IMR-90 (cell line): Measurements from ENCODE around the gene FREM3. TPM values are rescaled to one million over a fixed set of nuclear protein-coding genes. Genes with fewer than 3 reads are reported as not detected.
"Not testable (repeated sequence)": the region's sequence is repeated elsewhere in the genome, so short reads cannot be mapped to it uniquely, and the experiment has no call there.

Source experiments
- ATAC-seq: fragments of 200-7000 bp; cut with Tn5 transposase; 2 replicates; pipeline ENCODE4 v1.9.1; 2020; ENCODE audit warnings: low read depth, mild to moderate bottlenecking, moderate library complexity
- BruUV-seq: library from RNA; stranded (reverse); fragments of 400-500 nt; replicated peaks from 2 replicates; lab custom pipeline; 2021; lab: Mats Ljungman, UMichigan
- CTCF ChIA-PET: fragments of 300-600 bp; formaldehyde crosslinking; extraction: SDS; loops from one replicate; lab custom pipeline; 2021; ENCODE audit warnings: antibody characterized with exemption; lab: Yijun Ruan, JAX
- POLR2A ChIA-PET: fragments of 300-600 bp; sonication (Branson Sonifier 250); formaldehyde crosslinking; loops from one replicate; lab custom pipeline; 2022; ENCODE audit warnings: antibody characterized with exemption; ENCODE audit not compliant: unreplicated experiment; lab: Charles Lee
- DNase-seq: peaks from one replicate; pipeline ENCODE4 v3.0.0; 2013
- H2AFZ ChIP-seq: replicated peaks from 2 replicates; pipeline ENCODE3; 2013; ENCODE audit warnings: low read length, mild to moderate bottlenecking; ENCODE audit not compliant: poor library complexity
- H2AK5ac ChIP-seq: 2 replicates; pipeline ENCODE4 v1.6.1; 2013; ENCODE audit warnings: low read depth, low read length, inconsistent platforms
- H2AK9ac ChIP-seq: replicated peaks from 2 replicates; pipeline ENCODE3; 2013; ENCODE audit warnings: mild to moderate bottlenecking, low read depth, low read length, moderate library complexity; ENCODE audit not compliant: poor library complexity
- H2BK120ac ChIP-seq: 2 replicates; pipeline ENCODE4 v1.6.1; 2013; ENCODE audit warnings: low read depth, low read length, inconsistent platforms
- H2BK15ac ChIP-seq: 3 replicates; pipeline ENCODE4 v1.6.1; 2013; ENCODE audit warnings: low read depth, low read length, inconsistent platforms
- H2BK20ac ChIP-seq: 2 replicates; pipeline ENCODE4 v1.6.1; 2013; ENCODE audit warnings: low read depth, mild to moderate bottlenecking, inconsistent platforms, low read length, moderate library complexity
- H2BK5ac ChIP-seq: 2 replicates; pipeline ENCODE4 v1.6.1; 2013; ENCODE audit warnings: mild to moderate bottlenecking, low read depth, low read length, inconsistent platforms; ENCODE audit not compliant: poor library complexity, severe bottlenecking
- H3K14ac ChIP-seq: replicated peaks from 2 replicates; pipeline ENCODE4 v1.6.1; 2013; ENCODE audit warnings: low read depth, low read length, inconsistent platforms
- H3K18ac ChIP-seq: 2 replicates; pipeline ENCODE4 v1.6.1; 2013; ENCODE audit warnings: low read depth, low read length, control low read depth
- H3K23ac ChIP-seq: 2 replicates; pipeline ENCODE4 v1.6.1; 2013; ENCODE audit warnings: low read depth, low read length, inconsistent platforms
- H3K27ac ChIP-seq: 2 replicates; pipeline ENCODE4 v1.5.1; 2013; ENCODE audit warnings: mild to moderate bottlenecking, control low read depth, low read length; ENCODE audit not compliant: insufficient read depth
- H3K27me3 ChIP-seq: 2 replicates; pipeline ENCODE4 v1.6.1; 2013; ENCODE audit warnings: low read length; ENCODE audit not compliant: control insufficient read depth, insufficient read depth
- H3K36me3 ChIP-seq: 2 replicates; pipeline ENCODE4 v1.6.1; 2013; ENCODE audit warnings: low read length, mixed read lengths; ENCODE audit not compliant: control insufficient read depth, insufficient read depth
- H3K4ac ChIP-seq: 2 replicates; pipeline ENCODE4 v1.6.1; 2013; ENCODE audit warnings: low read depth, low read length, inconsistent platforms
- H3K4me1 ChIP-seq: 2 replicates; pipeline ENCODE4 v1.6.1; 2013; ENCODE audit warnings: low read length, mixed read lengths; ENCODE audit not compliant: control insufficient read depth, insufficient read depth
- H3K4me2 ChIP-seq: 2 replicates; pipeline ENCODE4 v1.6.1; 2013; ENCODE audit warnings: low read depth, mild to moderate bottlenecking, control low read depth, low read length, moderate library complexity
- H3K4me3 ChIP-seq: 2 replicates; pipeline ENCODE4 v1.5.1; 2013; ENCODE audit warnings: low read depth, mild to moderate bottlenecking, control low read depth, low read length, moderate library complexity; ENCODE audit not compliant: insufficient read depth
- H3K56ac ChIP-seq: 2 replicates; pipeline ENCODE4 v1.6.1; 2013; ENCODE audit warnings: low read length, inconsistent platforms; ENCODE audit not compliant: insufficient read depth; ENCODE audit errors: extremely low read depth
- H3K79me1 ChIP-seq, 2 experiments: 2 replicates each; pipeline ENCODE4 v1.6.1; 2013; ENCODE audit warnings: low read length in 2 of 2, inconsistent platforms in 1 of 2, low read depth in 1 of 2
- H3K9ac ChIP-seq: 2 replicates; pipeline ENCODE4 v1.6.1; 2013; ENCODE audit warnings: low read depth, low read length, control low read depth
- H3K9me1 ChIP-seq: 2 replicates; pipeline ENCODE4 v1.6.1; 2013; ENCODE audit warnings: low read length, inconsistent platforms; ENCODE audit not compliant: insufficient read depth
- H3K9me3 ChIP-seq: 2 replicates; pipeline ENCODE4 v1.6.1; 2013; ENCODE audit warnings: low read length; ENCODE audit not compliant: control insufficient read depth, insufficient read depth
- H4K20me1 ChIP-seq: 2 replicates; pipeline ENCODE4 v1.6.1; 2013; ENCODE audit warnings: low read length, inconsistent platforms; ENCODE audit not compliant: insufficient read depth
- H4K5ac ChIP-seq: 2 replicates; pipeline ENCODE4 v1.6.1; 2013; ENCODE audit warnings: mild to moderate bottlenecking, low read depth, low read length, control low read depth
- H4K8ac ChIP-seq, 2 experiments: 2 replicates each; pipeline ENCODE4 v1.6.1; 2013; ENCODE audit warnings: low read depth in 2 of 2, low read length in 2 of 2, control low read depth in 1 of 2, inconsistent platforms in 1 of 2
- H4K91ac ChIP-seq: 2 replicates; pipeline ENCODE4 v1.6.1; 2013; ENCODE audit warnings: low read depth, low read length, inconsistent platforms; ENCODE audit not compliant: insufficient read depth
- WGBS, 2 experiments: methylation state at CpG; one replicate each; pipeline versions ENCODE4 v1.1.5 to v1.1.7; 2013; ENCODE audit warnings: missing lambda C conversion rate in 2 of 2; ENCODE audit not compliant: insufficient read length in 1 of 2; ENCODE audit errors: extremely low coverage in 2 of 2; 5-methylcytosine and 5-hydroxymethylcytosine counted together
- dilution Hi-C: fragments of 300-500 bp; cut with HindIII; formaldehyde crosslinking; loops from one replicate; pipeline ENCODE4 v1.14.3; 2018; ENCODE audit warnings: low sequenced_read_pairs; ENCODE audit not compliant: unreplicated experiment
- in situ Hi-C: fragments of 300-500 bp; cut with MboI; formaldehyde crosslinking; loops from 3 replicates; pipeline ENCODE4 v1.14.3; 2019; ENCODE audit warnings: low sequenced_read_pairs, inconsistent platforms, mixed read lengths
- intact Hi-C: fragments of 100-400 bp; cut with micrococcal nuclease; formaldehyde crosslinking; loops from 2 replicates; pipeline ENCODE4 v1.10.0; 2022
- polyA plus RNA-seq, 3 experiments: library from polyadenylated mRNA; depleted of rRNA; stranded (reverse); fragments of >200 nt; gene quantifications; 2 replicates each; pipeline ENCODE4 v1.2.3, GENCODE V29; 2012; ENCODE audit warnings: low replicate concordance in 1 of 3
- total RNA-seq: library from RNA; depleted of rRNA; stranded (reverse); fragments of >200 nt; gene quantifications from 2 replicates; pipeline ENCODE4 v1.2.3, GENCODE V29; 2012

Gene FREM3
- total and polyA plus RNA-seq, 2 of the 4 experiments (the other 2 are of a cell fraction) = not detected

DNA sequence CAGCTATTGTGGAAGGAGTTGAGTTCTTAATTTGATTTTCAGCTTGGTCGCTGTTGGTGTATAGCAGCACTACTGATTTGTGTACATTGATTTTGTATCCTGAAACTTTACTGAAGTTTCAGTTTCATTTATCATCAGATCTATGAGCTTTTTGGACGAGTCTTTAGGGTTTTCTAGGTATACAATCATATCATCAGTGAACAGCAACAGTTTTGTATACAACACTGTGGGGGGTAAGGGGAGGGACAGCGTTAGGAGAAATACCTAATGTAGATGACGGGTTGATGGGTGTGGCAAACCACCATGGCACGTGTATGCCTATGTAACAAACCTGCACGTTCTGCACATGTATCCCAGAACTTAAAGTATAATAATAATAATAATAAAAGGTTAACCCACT lies 35.6 kb upstream of the FREM3 start:
- H3K4me2 ChIP-seq, H3K18ac ChIP-seq, CTCF ChIA-PET, H3K56ac ChIP-seq, H3K36me3 ChIP-seq, H3K4me3 ChIP-seq, H3K9me1 ChIP-seq, dilution Hi-C loops, in situ Hi-C loops, H3K23ac ChIP-seq, H2BK20ac ChIP-seq, ATAC-seq, H4K5ac ChIP-seq, H3K27me3 ChIP-seq, H4K8ac ChIP-seq, H4K91ac ChIP-seq, H3K9ac ChIP-seq, H3K14ac ChIP-seq, H2BK5ac ChIP-seq, H2AK9ac ChIP-seq, intact Hi-C loops, H3K4me1 ChIP-seq, H2AK5ac ChIP-seq, BruUV-seq, H3K27ac ChIP-seq, H2BK15ac ChIP-seq, POLR2A ChIA-PET, H4K20me1 ChIP-seq, H2AFZ ChIP-seq, H3K4ac ChIP-seq, H3K79me1 ChIP-seq, H2BK120ac ChIP-seq, H3K9me3 ChIP-seq, DNase-seq: not testable (repeated sequence)
- WGBS, 2 experiments = no CpG with 5 or more reads among the region's 6 CpGs
